Measurements from ENCODE around the gene ZDHHC6. TPM values are rescaled to one million over a fixed set of nuclear protein-coding genes. Genes with fewer than 3 reads are reported as not detected.
"Not testable (repeated sequence)": the region's sequence is repeated elsewhere in the genome, so short reads cannot be mapped to it uniquely, and the experiment has no call there.

ZDHHC6 gene
- total RNA-seq, 1 donor from 2014 or later, result 28.4 TPM

GRCh38 chr10:112446055-112446854 is 459 bp downstream of the ZDHHC6 start:
- DNase-seq, result no peak

- no peak for DNase-seq
Observed at GRCh38 chr10:112442063-112442462, 4.7 kb downstream of the ZDHHC6 start.

GRCh38 chr10:112441520-112441919 is 5.2 kb downstream of the ZDHHC6 start:
- DNase-seq, result no peak

GRCh38 chr10:112438356-112438755 is 8.4 kb downstream of the ZDHHC6 start:
- no peak for DNase-seq

- no peak for DNase-seq
Observed at GRCh38 chr10:112434988-112435619, 11.6 kb downstream of the ZDHHC6 start.

GRCh38 chr10:112433136-112433535 is 13.6 kb downstream of the ZDHHC6 start:
- DNase-seq, result no peak

- no peak for DNase-seq
Observed at GRCh38 chr10:112429654-112430230, 17.0 kb downstream of the ZDHHC6 start.

GRCh38 chr10:112429147-112429546 is 17.6 kb downstream of the ZDHHC6 start:
- no peak for DNase-seq

GRCh38 chr10:112426111-112426510 is 20.6 kb downstream of the ZDHHC6 start:
- DNase-seq, result no peak

- DNase-seq, result no peak
Observed at GRCh38 chr10:112424651-112425050, 22.1 kb downstream of the ZDHHC6 start.

- DNase-seq, result no peak
Observed at GRCh38 chr10:112421731-112422130, 25.0 kb downstream of the ZDHHC6 start.

- no peak for DNase-seq
Observed at GRCh38 chr10:112412696-112413095, 34.0 kb downstream of the ZDHHC6 start.

GRCh38 chr10:112409755-112410154 is 37.0 kb downstream of the ZDHHC6 start:
- DNase-seq, result no peak

GRCh38 chr10:112409299-112409698 is 37.4 kb downstream of the ZDHHC6 start:
- no peak for DNase-seq

- no peak for DNase-seq
Observed at GRCh38 chr10:112407696-112408095, 39.0 kb downstream of the ZDHHC6 start.

GRCh38 chr10:112406806-112407205 is 39.9 kb downstream of the ZDHHC6 start:
- not testable (repeated sequence) for DNase-seq

- no peak for DNase-seq
Observed at GRCh38 chr10:112404617-112405016, 42.1 kb downstream of the ZDHHC6 start.

- DNase-seq, result no peak
Observed at GRCh38 chr10:112402917-112403316, 43.8 kb downstream of the ZDHHC6 start.

- DNase-seq, result no peak
Observed at GRCh38 chr10:112397592-112397991, 49.1 kb downstream of the ZDHHC6 start.

- DNase-seq, result no peak
Observed at GRCh38 chr10:112395809-112396530, 50.7 kb downstream of the ZDHHC6 start.

- no peak for DNase-seq
Observed at GRCh38 chr10:112394475-112394875, 52.2 kb downstream of the ZDHHC6 start.

- DNase-seq, result no peak
Observed at GRCh38 chr10:112393827-112394226, 52.9 kb downstream of the ZDHHC6 start.

- DNase-seq, result no peak
Observed at GRCh38 chr10:112393341-112393740, 53.4 kb downstream of the ZDHHC6 start.

All from occipital lobe (tissue), 2 donors.